ENCODE data around the gene LRRC47. TPM values are rescaled to one million over a fixed set of nuclear protein-coding genes. Genes with fewer than 3 reads are reported as not detected.

The LRRC47 gene
- total and polyA plus RNA-seq, 2 of the 13 experiments (the other 11 are each of a cell fraction or from before 2014, with no cell fraction given), result 18.3 to 52.5 TPM

DNA sequence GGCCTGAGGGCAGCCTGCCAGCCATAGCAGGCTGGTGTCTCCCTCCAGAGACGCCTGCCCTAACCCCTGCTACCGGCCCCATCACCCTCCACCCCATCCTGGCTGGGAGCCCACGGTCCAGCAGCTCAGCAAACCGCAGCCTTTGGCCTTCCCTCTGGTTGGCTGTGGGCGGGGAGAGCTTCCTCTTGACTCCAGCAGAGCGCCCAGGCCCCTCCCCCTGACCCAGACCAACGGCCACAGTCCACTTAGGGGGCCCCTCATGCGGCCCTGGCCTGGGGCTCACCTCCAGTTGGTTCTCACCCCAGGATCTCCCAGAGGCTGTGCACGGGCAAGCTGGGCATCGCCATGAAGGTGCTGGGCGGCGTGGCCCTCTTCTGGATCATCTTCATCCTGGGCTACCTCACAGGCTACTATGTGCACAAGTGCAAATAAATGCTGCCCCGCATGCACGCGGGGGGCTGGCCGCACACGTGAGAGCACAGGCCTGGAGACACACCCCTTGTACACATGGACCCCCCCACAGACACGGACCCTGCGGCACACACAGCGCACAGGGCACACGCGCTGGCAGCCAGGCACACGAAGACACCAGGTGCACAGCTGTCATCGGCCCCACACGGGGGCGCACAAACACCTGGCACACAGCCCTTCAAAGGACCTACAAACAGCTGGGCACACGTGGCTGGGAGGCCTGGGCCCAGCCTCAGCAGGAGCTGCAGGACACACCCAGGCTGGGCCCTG, 20.6 kb downstream of the LRRC47 start (continued):
- TF ChIP-seq, protein P1, sequence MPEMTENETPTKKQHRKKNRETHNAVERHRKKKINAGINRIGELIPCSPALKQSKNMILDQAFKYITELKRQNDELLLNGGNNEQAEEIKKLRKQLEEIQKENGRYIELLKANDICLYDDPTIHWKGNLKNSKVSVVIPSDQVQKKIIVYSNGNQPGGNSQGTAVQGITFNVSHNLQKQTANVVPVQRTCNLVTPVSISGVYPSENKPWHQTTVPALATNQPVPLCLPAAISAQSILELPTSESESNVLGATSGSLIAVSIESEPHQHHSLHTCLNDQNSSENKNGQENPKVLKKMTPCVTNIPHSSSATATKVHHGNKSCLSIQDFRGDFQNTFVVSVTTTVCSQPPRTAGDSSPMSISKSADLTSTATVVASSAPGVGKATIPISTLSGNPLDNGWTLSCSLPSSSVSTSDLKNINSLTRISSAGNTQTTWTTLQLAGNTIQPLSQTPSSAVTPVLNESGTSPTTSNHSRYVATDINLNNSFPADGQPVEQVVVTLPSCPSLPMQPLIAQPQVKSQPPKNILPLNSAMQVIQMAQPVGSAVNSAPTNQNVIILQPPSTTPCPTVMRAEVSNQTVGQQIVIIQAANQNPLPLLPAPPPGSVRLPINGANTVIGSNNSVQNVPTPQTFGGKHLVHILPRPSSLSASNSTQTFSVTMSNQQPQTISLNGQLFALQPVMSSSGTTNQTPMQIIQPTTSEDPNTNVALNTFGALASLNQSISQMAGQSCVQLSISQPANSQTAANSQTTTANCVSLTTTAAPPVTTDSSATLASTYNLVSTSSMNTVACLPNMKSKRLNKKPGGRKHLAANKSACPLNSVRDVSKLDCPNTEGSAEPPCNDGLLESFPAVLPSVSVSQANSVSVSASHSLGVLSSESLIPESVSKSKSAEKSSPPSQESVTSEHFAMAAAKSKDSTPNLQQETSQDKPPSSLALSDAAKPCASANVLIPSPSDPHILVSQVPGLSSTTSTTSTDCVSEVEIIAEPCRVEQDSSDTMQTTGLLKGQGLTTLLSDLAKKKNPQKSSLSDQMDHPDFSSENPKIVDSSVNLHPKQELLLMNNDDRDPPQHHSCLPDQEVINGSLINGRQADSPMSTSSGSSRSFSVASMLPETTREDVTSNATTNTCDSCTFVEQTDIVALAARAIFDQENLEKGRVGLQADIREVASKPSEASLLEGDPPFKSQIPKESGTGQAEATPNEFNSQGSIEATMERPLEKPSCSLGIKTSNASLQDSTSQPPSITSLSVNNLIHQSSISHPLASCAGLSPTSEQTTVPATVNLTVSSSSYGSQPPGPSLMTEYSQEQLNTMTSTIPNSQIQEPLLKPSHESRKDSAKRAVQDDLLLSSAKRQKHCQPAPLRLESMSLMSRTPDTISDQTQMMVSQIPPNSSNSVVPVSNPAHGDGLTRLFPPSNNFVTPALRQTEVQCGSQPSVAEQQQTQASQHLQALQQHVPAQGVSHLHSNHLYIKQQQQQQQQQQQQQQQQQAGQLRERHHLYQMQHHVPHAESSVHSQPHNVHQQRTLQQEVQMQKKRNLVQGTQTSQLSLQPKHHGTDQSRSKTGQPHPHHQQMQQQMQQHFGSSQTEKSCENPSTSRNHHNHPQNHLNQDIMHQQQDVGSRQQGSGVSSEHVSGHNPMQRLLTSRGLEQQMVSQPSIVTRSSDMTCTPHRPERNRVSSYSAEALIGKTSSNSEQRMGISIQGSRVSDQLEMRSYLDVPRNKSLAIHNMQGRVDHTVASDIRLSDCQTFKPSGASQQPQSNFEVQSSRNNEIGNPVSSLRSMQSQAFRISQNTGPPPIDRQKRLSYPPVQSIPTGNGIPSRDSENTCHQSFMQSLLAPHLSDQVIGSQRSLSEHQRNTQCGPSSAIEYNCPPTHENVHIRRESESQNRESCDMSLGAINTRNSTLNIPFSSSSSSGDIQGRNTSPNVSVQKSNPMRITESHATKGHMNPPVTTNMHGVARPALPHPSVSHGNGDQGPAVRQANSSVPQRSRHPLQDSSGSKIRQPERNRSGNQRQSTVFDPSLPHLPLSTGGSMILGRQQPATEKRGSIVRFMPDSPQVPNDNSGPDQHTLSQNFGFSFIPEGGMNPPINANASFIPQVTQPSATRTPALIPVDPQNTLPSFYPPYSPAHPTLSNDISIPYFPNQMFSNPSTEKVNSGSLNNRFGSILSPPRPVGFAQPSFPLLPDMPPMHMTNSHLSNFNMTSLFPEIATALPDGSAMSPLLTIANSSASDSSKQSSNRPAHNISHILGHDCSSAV (CRISPR knock-in tag; IDR thresholded peaks at IDR 0.05; ENCODE audit: borderline replicate concordance), result no peak
- 0 out of 2 replicates have a peak, but pooled peaks have one; percentile 21 for TF ChIP-seq KLF11 (CRISPR knock-in tag; IDR thresholded peaks at IDR 0.05)
- TF ChIP-seq, protein P2, sequence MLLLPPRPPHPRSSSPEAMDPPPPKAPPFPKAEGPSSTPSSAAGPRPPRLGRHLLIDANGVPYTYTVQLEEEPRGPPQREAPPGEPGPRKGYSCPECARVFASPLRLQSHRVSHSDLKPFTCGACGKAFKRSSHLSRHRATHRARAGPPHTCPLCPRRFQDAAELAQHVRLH (CRISPR knock-in tag; IDR thresholded peaks at IDR 0.05; ENCODE audit: borderline replicate concordance, low read depth), result 0 out of 2 replicates have a peak, but pooled peaks have one; percentile 52
- peak; percentile 74 for TF ChIP-seq XRCC5 (optimal IDR thresholded peaks at IDR 0.05; ENCODE audit: low read length)
- TF ChIP-seq GPN1 (CRISPR knock-in tag; IDR thresholded peaks at IDR 0.05; ENCODE audit: borderline replicate concordance), result no peak
- TF ChIP-seq, protein P3, sequence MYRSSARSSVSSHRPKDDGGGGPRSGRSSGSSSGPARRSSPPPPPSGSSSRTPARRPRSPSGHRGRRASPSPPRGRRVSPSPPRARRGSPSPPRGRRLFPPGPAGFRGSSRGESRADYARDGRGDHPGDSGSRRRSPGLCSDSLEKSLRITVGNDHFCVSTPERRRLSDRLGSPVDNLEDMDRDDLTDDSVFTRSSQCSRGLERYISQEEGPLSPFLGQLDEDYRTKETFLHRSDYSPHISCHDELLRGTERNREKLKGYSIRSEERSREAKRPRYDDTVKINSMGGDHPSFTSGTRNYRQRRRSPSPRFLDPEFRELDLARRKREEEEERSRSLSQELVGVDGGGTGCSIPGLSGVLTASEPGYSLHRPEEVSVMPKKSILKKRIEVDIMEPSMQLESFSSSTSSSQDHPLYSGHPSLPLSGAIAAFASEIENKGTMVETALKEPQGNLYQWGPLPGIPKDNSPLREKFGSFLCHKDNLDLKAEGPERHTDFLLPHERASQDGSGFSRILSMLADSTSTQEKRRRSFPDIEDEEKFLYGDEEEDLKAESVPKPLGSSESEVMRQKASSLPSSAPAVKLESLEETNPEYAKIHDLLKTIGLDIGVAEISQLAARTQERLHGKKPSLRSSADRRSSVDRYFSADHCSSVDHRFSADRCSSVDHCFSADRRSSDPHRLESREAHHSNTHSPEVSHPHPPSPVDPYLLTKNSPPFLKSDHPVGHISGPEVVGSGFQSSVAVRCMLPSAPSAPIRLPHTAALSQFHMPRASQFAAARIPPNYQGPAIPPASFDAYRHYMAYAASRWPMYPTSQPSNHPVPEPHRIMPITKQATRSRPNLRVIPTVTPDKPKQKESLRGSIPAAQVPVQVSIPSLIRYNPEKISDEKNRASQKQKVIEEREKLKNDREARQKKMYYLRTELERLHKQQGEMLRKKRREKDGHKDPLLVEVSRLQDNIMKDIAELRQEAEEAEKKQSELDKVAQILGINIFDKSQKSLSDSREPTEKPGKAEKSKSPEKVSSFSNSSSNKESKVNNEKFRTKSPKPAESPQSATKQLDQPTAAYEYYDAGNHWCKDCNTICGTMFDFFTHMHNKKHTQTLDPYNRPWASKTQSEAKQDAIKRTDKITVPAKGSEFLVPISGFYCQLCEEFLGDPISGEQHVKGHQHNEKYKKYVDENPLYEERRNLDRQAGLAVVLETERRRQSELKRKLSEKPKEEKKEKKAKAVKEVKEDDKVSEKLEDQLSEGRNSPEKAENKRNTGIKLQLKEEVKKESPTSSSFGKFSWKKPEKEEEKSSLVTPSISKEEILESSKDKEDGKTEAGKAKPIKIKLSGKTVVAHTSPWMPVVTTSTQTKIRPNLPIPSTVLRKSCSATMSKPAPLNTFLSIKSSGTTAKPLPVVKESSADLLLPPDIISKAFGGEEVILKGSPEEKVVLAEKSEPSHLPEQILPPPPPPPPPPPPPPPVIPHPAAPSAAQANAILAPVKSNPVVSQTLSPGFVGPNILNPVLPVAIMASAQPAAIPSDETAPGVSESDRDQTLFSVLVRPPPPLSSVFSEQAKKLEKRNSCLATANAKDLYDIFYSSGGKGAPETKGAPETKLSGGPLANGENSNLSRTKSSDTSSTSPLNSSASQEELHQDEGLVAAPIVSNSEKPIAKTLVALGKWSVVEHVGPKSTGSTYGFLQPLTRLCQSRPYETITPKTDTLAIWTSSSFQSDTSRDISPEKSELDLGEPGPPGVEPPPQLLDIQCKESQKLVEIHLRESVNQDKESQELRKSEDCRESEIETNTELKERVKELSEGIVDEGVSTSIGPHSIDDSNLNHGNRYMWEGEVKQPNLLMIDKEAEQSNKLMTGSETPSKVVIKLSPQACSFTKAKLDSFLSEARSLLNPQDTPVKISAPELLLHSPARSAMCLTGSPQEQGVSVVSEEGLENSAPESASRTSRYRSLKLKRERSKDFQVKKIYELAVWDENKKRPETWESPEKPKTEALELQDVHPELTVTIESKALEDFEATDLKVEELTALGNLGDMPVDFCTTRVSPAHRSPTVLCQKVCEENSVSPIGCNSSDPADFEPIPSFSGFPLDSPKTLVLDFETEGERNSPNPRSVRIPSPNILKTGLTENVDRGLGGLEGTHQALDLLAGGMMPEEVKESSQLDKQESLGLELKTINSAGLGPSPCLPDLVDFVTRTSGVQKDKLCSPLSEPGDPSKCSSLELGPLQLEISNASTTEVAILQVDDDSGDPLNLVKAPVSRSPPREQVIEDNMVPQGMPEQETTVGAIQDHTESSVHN (CRISPR knock-in tag; IDR thresholded peaks at IDR 0.05), result peak; percentile 68
- TF ChIP-seq ETV5 (CRISPR knock-in tag; IDR thresholded peaks at IDR 0.05; ENCODE audit: borderline replicate concordance), result no peak; the same call in 1 of the 2 replicates
- TF ChIP-seq ZNF670 (CRISPR knock-in tag; IDR thresholded peaks at IDR 0.05; ENCODE audit: borderline replicate concordance), result peak; percentile 98
- no peak for TF ChIP-seq SRSF4 (IDR thresholded peaks at IDR 0.05; ENCODE audit: low read depth, low read length, poor library complexity, severe bottlenecking)
- TF ChIP-seq ZNF709 (CRISPR knock-in tag; IDR thresholded peaks at IDR 0.05), result no peak; the same call in 1 of the 2 replicates
- TF ChIP-seq ZFP82 (CRISPR knock-in tag; IDR thresholded peaks at IDR 0.05; ENCODE audit: borderline replicate concordance), result 0 out of 2 replicates have a peak, but pooled peaks have one; percentile 70
